NCI-H526 (cell line): Measurements from ENCODE around the gene CUEDC1.
A peak's percentile ranks its signal among the peaks of the same experiment; 100 is the strongest.

Source experiments
- DNase-seq, 2 experiments: peaks; one replicate each; lab custom pipeline; 2025; lab: John Stamatoyannopoulos, UW

CUEDC1 gene

GRCh38 chr17:57915985-57916757, 39.0 kb downstream of the CUEDC1 start:
- DNase-seq = no peak

GRCh38 chr17:57915544-57915943, 39.7 kb downstream of the CUEDC1 start:
- no peak for DNase-seq

GRCh38 chr17:57914273-57915142, 40.7 kb downstream of the CUEDC1 start:
- DNase-seq = peak in 1 of 2 experiments; percentile 17

DNA sequence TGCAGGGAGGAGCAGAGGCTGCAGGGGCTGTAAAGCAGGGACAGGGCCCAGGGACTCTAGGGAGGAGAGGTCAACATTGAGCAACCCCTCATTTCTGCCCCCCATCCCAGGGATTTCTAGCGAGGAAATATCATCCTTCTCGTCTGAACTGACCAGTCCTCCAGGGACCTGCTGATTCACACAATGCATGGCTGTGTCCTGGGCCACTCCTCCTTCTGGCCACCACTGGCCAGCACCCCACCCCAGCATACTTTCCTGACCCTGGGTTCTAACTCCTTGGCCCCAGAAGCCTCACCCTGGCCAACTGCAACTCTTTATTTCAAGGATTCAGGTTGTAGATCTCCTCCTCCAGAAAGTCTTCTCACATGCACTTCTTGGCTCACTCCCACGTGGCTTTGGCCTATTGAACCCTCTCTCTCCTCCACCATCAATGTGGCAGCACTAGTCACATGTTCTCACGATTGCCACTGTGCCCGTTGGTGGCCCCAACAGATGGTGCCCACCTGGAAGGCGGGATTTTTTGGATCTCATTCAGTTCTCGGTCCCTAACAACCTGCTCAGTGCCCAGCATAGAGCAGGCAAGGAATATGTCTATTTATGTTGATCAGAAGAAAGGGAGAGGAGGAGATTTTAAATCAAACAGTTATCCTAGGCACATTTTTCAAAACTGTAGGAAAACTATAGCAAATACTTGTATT, 41.5 kb downstream of the CUEDC1 start:
- no peak for DNase-seq

GRCh38 chr17:57911834-57912673, 43.2 kb downstream of the CUEDC1 start:
- DNase-seq = peak; percentile 83 to 89

DNA sequence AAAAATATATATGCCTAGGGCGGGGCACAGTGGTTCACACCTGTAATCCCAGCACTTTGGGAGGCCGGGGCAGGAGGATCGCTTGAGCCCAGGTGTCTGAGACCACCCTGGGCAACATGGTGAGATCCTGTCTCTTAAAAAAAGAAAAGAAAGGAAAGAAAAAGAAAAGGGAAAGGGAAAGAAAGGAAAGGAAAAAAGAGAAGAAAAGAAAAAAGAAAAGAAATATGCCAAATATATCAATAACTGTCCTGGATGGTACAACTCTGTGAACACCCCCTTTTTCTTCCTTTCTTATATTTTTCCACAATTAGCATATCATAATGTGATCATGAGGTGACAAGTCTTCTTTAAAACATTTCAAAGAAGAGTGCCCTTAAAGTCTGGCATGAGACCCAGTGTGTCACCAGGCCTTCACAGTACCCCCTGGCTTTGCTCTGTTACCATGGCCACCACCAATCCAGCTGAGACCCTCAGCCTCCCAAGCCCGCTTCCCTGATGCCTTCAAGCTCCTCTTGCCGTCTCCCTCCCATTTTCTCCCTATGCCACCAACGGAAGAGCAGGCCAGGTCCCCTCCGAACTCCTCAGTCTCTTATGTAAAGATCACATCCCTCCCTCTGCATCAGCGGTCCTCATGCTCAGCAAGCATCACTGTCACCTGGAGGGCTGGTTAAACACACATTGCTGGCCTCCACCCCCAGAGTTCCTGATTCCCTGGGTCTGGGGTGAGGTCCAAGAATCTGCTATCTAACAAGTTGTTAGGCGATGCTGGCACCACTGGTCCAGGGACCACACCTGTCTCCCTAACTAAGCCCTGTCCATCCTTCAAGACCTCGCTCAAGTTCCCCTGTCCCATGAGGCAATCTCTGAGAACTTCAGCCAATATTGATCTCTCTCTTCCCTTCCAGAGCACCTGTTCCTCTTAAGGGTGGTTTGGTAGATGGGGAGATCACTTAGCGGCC, 44.5 kb downstream of the CUEDC1 start:
- no peak for DNase-seq

DNA sequence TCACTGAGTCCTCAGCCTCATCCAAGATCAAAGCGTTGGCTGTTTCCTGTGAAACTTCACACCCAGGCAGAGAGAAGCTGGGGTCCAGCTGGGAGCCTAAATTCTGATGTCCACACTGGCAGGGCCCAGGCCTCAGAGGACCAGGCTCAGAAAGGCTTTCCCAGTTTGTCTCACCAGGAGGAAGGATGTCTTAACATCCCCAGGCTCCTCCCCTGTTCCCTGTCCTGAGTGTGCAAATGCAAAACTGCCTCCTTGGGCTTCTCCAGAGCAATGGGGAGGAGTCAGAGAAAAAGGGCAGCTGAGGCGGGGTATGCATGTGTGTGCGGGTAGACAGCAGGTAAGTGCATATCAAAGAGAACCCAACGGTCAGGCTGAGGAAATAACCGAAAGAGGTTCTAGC, 45.7 kb downstream of the CUEDC1 start:
- DNase-seq = peak; percentile 55 to 72

DNA sequence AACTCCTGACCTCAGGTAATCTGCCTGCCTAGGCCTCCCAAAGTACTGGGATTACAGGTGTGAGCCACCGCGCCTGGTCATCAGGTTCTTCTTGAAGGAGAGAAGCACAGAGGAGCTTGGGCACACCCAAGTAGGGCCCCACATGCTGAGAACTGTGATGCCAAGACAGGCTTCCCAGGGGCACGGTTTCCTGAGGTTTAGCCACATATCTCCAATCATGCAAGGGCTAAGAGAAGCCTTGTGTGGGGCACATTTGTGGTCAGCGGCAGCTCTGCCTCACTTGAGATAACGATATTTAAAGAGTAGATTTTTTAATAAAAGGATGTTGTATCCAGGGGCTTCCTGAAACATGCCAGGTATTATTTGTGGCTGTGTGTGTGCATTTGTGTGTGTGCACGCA, 46.9 kb downstream of the CUEDC1 start:
- DNase-seq = no peak

- peak in 1 of 2 experiments; percentile 35 for DNase-seq
Measured at GRCh38 chr17:57906910-57907309, 48.3 kb downstream of the CUEDC1 start.

GRCh38 chr17:57905875-57906455, 49.2 kb downstream of the CUEDC1 start:
- DNase-seq = no peak

- DNase-seq = no peak
Measured at GRCh38 chr17:57903961-57904360, 51.3 kb downstream of the CUEDC1 start.

DNA sequence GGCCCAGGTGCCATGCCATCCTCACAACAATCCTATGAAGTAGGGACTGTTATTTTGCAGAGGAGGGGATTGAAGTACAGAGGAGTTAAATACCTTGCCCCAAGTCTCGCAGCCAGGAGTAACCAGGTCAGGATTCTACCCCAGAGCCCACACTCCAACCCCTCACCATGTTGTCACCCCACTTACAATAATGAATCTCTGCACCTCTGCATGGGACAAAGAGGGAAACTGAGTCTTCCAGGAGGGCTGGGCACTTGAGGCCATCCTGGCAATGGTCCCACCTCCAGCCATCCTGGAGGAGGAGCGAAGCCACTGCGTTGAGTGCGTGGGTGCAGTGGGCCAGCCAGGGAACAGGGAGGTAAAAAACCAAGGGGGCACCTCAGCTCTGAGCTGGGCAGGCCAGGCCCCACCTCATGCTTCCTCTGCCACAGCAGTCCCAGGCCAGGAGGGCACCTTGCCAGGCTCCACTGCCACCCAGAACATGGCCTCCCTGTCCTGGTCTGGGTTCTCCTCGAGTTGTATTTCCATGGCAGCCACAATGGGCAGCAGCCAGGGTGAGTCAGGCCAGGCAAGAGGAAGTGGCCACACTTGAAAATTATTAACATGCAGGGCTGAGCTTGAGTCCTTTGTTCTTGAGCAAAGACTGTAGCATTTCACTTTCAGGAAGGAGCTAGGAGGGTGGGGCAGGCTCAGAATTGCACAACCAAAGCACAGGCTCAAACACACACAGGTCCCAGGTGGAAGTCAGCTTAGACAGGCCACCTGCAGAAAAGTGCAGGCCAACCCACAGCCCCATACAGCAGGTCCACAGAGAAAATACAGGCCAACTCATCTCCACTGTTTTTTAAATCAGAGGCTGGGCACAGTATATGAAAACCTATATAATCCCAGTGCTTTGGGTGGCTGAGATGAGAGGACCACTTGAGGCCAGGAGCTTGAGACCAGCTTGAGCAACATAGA, 52.1 kb downstream of the CUEDC1 start:
- peak; percentile 58 to 71 for DNase-seq

GRCh38 chr17:57902117-57902799, 53.0 kb downstream of the CUEDC1 start:
- DNase-seq = peak in 1 of 2 experiments; percentile 49

DNA sequence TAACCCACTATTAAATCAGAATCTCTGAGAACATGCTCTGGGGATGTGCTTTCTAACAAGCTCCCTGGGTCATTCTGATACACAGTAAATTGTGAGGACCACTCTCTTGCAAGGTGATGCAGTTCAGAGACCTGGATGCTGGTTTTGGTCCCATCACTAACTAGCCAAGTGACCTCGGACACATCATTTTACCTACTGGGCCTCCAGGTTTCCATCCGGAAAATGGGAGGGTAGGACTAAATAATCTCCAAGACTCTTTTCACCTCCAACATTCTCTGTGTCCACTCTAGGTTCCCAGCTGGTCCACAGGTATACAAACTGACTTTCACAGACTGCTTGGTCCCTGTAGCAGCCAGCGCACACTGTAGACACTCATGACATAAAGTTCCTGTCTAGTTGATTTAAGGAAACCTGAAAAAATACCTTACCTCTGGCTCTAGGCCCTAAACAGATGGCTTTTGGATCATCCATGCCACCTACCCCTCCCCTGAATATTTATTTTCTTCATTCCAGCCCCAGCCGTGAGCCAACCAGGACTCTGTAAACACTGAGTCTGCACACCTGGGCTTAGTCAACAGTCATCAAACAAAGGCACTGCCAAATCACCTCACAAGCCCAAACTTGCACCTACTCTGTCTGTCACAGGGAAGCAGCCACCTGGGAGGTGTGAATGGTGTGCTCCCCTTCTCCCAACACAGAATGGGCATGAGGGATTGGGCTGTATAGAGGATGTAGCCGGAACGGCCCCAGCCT, 54.0 kb downstream of the CUEDC1 start:
- DNase-seq = peak; percentile 92 to 94

DNA sequence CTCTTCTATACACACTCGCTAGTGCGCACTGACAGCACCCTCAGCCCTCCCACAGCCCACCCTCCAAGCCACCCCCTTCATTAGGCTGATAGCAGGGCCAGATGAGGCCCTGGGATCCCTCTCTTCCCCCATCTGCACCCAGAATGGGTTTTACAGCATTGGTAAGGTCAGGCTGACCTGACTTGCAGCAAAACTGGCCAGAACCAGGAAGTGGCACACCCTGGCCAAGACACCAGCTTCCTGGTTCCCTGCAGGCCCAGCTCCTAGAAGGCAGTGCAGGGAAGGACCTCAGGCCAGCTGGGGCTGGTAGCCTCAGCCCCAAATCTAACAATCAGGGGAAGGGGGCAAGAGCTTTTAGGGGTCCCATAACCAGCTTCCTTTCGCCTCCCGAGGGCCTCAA, 55.4 kb downstream of the CUEDC1 start:
- DNase-seq = peak in 1 of 2 experiments; percentile 31

GRCh38 chr17:57899391-57899790, 55.8 kb downstream of the CUEDC1 start:
- peak in 1 of 2 experiments; percentile 43 for DNase-seq
